Natural killer cell (primary cell): Measurements from ENCODE around the gene MPZL3. TPM values are rescaled to one million over a fixed set of nuclear protein-coding genes. Genes with fewer than 3 reads are reported as not detected.
A peak's percentile ranks its signal among the peaks of the same experiment; 100 is the strongest.

ENCODE experiments used
- ATAC-seq, 3 donors: fragments of 150-1000 bp in 2 of 3; fragments of 200-7000 bp in 1 of 3; cut with Tn5 transposase; 1 replicate in 1 of 3; 2 replicates in 2 of 3; pipeline ENCODE4 v1.10.0; 2021; ENCODE audit warnings: mild to moderate bottlenecking in 2 of 3, moderate library complexity in 2 of 3
- DNase-seq, 2 donors: peaks; one replicate each; pipeline versions ENCODE4 v3.0.0 to v3.0.0-alpha.2; 2013 to 2021; ENCODE audit warnings: mixed read lengths in 1 of 2
- H3K27ac ChIP-seq: one replicate; pipeline ENCODE4 v1.5.1; 2013; ENCODE audit warnings: mild to moderate bottlenecking, low read length
- H3K27me3 ChIP-seq: one replicate; pipeline ENCODE4 v1.6.1; 2013; ENCODE audit warnings: low read length; ENCODE audit not compliant: control insufficient read depth, insufficient read depth
- H3K36me3 ChIP-seq: one replicate; pipeline ENCODE4 v1.6.1; 2013; ENCODE audit warnings: low read length; ENCODE audit not compliant: control insufficient read depth, insufficient read depth
- H3K4me1 ChIP-seq: one replicate; pipeline ENCODE4 v1.6.1; 2013; ENCODE audit warnings: low read length; ENCODE audit not compliant: control insufficient read depth, insufficient read depth
- H3K4me3 ChIP-seq: one replicate; pipeline ENCODE4 v1.5.1; 2013; ENCODE audit warnings: low read length
- H3K9me3 ChIP-seq: one replicate; pipeline ENCODE4 v1.6.1; 2013; ENCODE audit warnings: low read length; ENCODE audit not compliant: control insufficient read depth, insufficient read depth
- H3K27ac Mint-ChIP-seq, 2 donors: one replicate each; pipeline ENCODE4 v1.8.0; 2022; ENCODE audit warnings: mild to moderate bottlenecking in 2 of 2, mixed read lengths in 2 of 2, moderate library complexity in 1 of 2
- H3K27me3 Mint-ChIP-seq, 2 donors: one replicate each; pipeline ENCODE4 v1.8.0; 2022; ENCODE audit warnings: low read depth in 2 of 2, mixed read lengths in 2 of 2
- H3K36me3 Mint-ChIP-seq: one replicate; pipeline ENCODE4 v1.8.0; 2022; ENCODE audit warnings: mixed read lengths
- H3K4me1 Mint-ChIP-seq, 2 donors: one replicate each; pipeline ENCODE4 v1.8.0; 2022; ENCODE audit warnings: mixed read lengths in 2 of 2
- H3K4me3 Mint-ChIP-seq: one replicate; pipeline ENCODE4 v1.8.0; 2022; ENCODE audit warnings: mild to moderate bottlenecking, moderate library complexity, mixed read lengths
- H3K9me3 Mint-ChIP-seq, 2 donors: one replicate each; pipeline ENCODE4 v1.8.0; 2022; ENCODE audit warnings: mixed read lengths in 2 of 2
- CTCF ChIP-seq: fragments of 200-600 bp; IDR thresholded peaks from one replicate; pipeline ENCODE4 v1.8.0; 2022; ENCODE audit warnings: antibody characterized with exemption
- WGBS: methylation state at CpG from one replicate; pipeline ENCODE4 v1.1.7; 2013; ENCODE audit warnings: missing lambda C conversion rate; ENCODE audit not compliant: insufficient coverage; 5-methylcytosine and 5-hydroxymethylcytosine counted together
- intact Hi-C: fragments of 100-400 bp; cut with micrococcal nuclease; formaldehyde crosslinking; loops from one replicate; pipeline ENCODE4 v1.14.2; 2022
- total RNA-seq, 4 donors: library from RNA; stranded (reverse); fragments of 120-200 nt in 1 of 4; gene quantifications; one replicate each; pipeline versions ENCODE4 v1.2.3 to v1.2.4, GENCODE V29; 2013 to 2022

Gene MPZL3
- total RNA-seq, 3 donors from 2014 or later (not counting 1 experiment from before 2014, with no cell fraction given), result 6.3 to 7.5 (median 6.7) TPM

GRCh38 chr11:118243161-118243560, 9.0 kb downstream of the MPZL3 start:
- Histone ChIP-seq H3K4me3 (no peak overlapping the region), H3K27me3 (no peaks in the 10 kb centered on the region), H3K9me3 (no peaks in the 10 kb centered on the region), H3K4me1 (peaks cover 38% of the 10 kb centered on the region), H3K27ac (no peak overlapping the region), H3K36me3 (no peaks in the 10 kb centered on the region)
- Mint-ChIP-seq H3K27ac (peak overlapping the region in 1 of 2 donors; percentile 86), H3K36me3 (no peaks in the 10 kb centered on the region), H3K9me3 (no peaks in the 10 kb centered on the region), H3K27me3 (no peaks in the 10 kb centered on the region), H3K4me3 (no peak overlapping the region), H3K4me1 (peaks cover 56 to 72% of the 10 kb centered on the region in 2 donors)
- no peak for TF ChIP-seq CTCF
- ATAC-seq, result no peak
- intact Hi-C loops, result loop anchor here (5.0 kb wide), 1 partner anchor 41 kb away; no protein-coding TSS in a partner anchor
- no peak for DNase-seq
- WGBS, result 89% methylated on average over 8 of the region's 8 CpGs

DNA sequence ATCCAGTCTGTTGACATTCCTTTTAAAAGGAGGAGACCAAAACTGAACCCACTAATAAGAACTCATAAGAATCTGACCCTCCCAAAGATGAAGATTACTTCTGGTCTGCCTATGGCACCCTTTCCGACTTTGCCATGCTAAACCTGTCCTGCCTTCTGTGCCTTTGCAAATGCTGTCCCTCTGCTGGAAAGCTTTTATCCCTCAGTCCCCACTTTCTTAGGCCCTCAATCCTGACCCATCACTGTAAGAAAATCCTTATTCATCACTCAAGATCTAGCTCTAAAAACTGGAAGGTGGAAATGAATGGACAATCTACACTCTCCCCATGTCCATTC, 10.4 kb downstream of the MPZL3 start:
- Mint-ChIP-seq H3K9me3 (no peaks in the 10 kb centered on the region), H3K4me1 (peaks cover 56 to 62% of the 10 kb centered on the region in 2 donors), H3K36me3 (no peaks in the 10 kb centered on the region), H3K27me3 (no peaks in the 10 kb centered on the region), H3K27ac (peak overlapping the region; percentile 74 to 86), H3K4me3 (peak overlapping the region; percentile 79)
- intact Hi-C loops, result loop anchor here (1.0 to 5.0 kb wide), 3 partner anchors 11 to 39 kb away; partner anchors contain the start of gene MPZL3
- TF ChIP-seq CTCF, result no peak
- Histone ChIP-seq H3K27me3 (no peaks in the 10 kb centered on the region), H3K36me3 (peaks cover 3% of the 10 kb centered on the region), H3K9me3 (no peaks in the 10 kb centered on the region), H3K4me3 (no peak overlapping the region), H3K27ac (peak overlapping the region; percentile 67), H3K4me1 (peaks cover 36% of the 10 kb centered on the region)
- ATAC-seq (no peak), DNase-seq (no peak)
- WGBS, result 77% methylated on average over 1 of the region's 1 CpG

- intact Hi-C loops, result loop anchor here (1.0 to 5.0 kb wide), 3 partner anchors 11 to 39 kb away; partner anchors contain the start of gene MPZL3
- WGBS, result 19% methylated on average over 9 of the region's 9 CpGs
- Mint-ChIP-seq H3K4me1 (peaks cover 55 to 61% of the 10 kb centered on the region in 2 donors), H3K27me3 (no peaks in the 10 kb centered on the region), H3K36me3 (no peaks in the 10 kb centered on the region), H3K27ac (peak overlapping the region; percentile 74 to 86), H3K9me3 (no peaks in the 10 kb centered on the region), H3K4me3 (peak overlapping the region; percentile 79)
- Histone ChIP-seq H3K27me3 (no peaks in the 10 kb centered on the region), H3K4me3 (no peak overlapping the region), H3K4me1 (peaks cover 33% of the 10 kb centered on the region), H3K9me3 (no peaks in the 10 kb centered on the region), H3K27ac (peak overlapping the region; percentile 67), H3K36me3 (peaks cover 7% of the 10 kb centered on the region)
- ATAC-seq (peak; percentile 91 to 97 (median 93)), DNase-seq (peak; percentile 33 to 84)
- no peak for TF ChIP-seq CTCF
Measured at GRCh38 chr11:118240999-118241763, 11.0 kb downstream of the MPZL3 start.
